VCaP (cell line): ENCODE measurements around the gene CFAP45.

Experiments used
- H3K27ac ChIP-seq: fragments of 450-650 bp; 2 replicates; pipeline ENCODE4 v1.5.1; 2017
- TF ChIP-seq, protein P1 (sequence below): fragments of 450-650 bp; conservative IDR thresholded peaks from 2 replicates; pipeline ENCODE4 v1.5.1; 2017; ENCODE audit warnings: mild to moderate bottlenecking, moderate library complexity

CFAP45 gene

DNA sequence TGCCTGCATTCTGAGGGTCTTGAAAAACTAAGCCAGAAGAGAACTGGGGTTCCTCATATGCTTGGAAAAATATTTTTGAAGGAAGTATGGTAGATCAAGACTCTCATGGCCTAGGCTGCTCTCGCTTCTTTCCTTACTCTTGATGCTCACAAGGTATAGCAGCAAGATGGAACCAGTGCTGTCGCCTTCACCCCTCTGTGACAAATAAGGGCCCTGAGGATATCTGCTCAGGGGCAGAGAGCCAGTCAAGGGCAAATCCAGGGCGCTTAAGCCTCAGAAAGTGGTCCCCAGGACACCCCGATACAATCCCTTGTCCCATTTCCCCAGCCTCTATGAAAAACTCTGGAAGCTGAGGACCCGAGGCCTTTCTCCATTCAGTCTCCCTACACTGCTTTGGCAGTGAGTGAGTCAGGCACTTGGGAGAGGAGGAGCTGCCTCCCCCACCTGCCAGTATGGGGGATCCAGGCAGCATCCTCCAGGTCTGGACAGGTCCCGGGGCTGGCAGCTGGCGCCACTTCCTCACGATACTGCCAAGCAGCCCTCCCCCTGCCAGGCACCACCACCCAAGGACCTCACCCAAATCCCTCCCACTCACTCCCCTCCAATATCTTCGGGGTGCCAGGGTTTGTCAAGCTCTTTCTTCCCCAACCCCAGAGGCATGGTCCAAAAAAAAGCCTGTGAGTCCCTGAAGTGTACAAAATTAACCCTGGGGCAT is 44.1 kb upstream of the CFAP45 start:
- TF ChIP-seq, protein P1, sequence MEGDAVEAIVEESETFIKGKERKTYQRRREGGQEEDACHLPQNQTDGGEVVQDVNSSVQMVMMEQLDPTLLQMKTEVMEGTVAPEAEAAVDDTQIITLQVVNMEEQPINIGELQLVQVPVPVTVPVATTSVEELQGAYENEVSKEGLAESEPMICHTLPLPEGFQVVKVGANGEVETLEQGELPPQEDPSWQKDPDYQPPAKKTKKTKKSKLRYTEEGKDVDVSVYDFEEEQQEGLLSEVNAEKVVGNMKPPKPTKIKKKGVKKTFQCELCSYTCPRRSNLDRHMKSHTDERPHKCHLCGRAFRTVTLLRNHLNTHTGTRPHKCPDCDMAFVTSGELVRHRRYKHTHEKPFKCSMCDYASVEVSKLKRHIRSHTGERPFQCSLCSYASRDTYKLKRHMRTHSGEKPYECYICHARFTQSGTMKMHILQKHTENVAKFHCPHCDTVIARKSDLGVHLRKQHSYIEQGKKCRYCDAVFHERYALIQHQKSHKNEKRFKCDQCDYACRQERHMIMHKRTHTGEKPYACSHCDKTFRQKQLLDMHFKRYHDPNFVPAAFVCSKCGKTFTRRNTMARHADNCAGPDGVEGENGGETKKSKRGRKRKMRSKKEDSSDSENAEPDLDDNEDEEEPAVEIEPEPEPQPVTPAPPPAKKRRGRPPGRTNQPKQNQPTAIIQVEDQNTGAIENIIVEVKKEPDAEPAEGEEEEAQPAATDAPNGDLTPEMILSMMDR, result no peak
- peak overlapping the region; percentile 92; the same call in 1 of the 2 replicates for H3K27ac ChIP-seq

DNA sequence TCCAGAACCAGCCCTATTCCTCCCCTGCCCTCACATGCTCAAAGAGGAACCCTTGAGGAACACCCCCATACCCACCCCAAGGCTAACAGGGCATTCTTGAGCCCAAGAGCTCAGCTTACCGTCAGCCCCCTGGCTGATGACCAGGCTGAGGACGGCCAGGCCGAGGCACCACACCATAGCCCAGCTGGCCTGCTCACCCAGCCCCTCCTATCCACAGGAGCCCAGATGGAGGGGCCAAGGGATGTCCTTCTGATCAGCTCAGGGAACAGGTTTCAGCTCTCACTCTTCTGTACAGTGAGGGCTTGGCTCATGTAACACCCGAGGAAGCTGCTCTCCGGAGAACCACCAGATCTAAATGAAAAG is 43.3 kb upstream of the CFAP45 start:
- H3K27ac ChIP-seq, result no peak overlapping the region
- TF ChIP-seq, protein P1, result no peak

DNA sequence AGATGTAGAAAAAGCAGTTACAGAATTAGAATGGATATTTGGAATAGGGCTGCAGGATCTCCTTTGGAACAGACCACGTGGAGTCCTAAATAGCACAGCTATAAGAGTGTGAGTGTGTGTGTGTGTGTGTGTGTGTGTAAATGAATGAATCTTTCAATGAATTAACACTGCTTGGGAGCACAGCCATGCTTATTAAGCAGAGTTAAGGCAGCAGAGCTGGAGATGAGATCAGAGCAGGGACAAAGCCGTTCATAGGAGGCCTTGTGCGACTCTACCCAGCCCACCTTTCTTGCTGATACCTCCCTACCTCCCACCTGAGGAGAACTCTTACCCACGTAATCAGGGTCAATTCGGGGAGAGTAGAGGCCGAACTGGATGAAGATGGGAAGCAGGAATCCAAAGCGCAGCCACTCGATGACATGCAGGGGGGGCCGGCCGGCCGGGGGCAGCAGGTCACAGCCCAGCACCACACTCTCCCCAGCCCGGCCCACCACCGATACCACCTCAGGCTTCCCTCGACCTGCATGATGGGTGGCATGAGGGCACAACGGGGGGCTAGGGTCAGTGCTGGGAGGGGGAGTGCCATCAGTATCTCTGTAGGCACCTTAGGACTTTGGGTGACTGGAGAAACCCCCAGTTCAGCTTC is 42.8 kb upstream of the CFAP45 start:
- H3K27ac ChIP-seq, result no peak overlapping the region
- TF ChIP-seq, protein P1, result no peak

DNA sequence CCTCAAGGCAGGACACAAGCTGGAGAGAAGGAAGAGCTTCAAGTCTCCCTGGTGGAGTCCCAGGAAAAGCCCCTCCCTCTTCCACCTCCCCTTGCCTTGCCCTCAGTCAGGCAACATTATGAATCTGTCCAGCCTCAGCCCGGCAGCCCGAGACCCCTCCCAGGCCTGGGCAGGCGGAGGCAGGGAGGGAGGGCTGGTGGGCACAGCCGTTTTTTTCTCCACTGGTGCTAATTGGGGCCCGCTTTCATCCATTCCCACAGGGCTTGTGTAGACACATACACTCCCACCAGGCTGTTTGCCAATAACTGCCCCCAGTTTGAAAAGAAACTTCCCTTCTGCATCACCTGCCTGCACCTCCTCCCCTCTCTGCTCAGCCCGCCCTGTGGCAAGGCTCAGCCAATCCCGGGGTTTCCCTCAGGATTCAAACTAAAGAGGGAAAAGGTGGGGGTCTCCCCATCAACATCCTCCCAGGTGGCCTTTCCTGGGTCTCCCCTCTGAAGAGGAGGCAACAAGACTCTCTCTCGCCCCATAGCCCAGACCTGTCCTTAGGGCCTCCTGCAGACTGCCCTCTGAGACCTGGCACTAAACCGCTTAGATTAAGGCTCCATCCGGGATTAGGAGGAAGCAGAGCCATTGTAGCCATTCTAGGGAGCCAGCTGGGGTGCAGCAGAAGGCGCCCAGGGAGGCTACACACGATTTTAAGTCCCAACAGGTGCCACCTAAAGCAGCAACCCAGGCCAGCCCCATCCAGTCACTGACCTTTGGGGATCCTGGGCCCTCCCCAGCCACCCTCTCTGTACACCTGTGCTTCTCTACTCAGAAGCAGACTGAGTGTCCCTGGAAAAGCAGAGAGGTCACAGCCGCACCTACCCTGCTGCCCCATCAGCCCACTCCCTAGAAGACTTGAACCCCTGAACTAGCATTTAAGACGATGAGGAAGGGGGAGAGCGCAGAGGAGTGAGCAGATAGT is 41.9 kb upstream of the CFAP45 start:
- TF ChIP-seq, protein P1, result no peak
- H3K27ac ChIP-seq, result no peak overlapping the region

DNA sequence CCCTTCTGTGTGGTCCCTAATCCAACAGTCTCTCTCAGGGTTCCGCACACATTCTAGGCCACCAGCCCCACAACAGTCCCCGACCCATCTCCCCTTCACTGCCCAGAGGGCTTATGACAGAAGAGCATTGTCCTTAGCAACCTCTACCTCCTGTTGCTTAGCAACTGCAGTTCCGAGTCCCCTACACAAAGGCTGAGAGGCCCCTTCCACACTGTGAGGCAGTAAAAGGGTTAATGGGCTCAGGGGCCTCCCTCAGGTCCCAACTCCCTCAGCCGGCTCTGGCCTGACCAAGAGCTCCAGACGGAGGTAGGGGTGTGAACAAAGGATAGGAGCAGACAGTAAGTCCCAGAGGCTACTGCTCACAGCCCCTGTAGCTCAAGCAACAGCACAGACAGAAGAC is 41.2 kb upstream of the CFAP45 start:
- TF ChIP-seq, protein P1, result no peak
- H3K27ac ChIP-seq, result no peak overlapping the region

DNA sequence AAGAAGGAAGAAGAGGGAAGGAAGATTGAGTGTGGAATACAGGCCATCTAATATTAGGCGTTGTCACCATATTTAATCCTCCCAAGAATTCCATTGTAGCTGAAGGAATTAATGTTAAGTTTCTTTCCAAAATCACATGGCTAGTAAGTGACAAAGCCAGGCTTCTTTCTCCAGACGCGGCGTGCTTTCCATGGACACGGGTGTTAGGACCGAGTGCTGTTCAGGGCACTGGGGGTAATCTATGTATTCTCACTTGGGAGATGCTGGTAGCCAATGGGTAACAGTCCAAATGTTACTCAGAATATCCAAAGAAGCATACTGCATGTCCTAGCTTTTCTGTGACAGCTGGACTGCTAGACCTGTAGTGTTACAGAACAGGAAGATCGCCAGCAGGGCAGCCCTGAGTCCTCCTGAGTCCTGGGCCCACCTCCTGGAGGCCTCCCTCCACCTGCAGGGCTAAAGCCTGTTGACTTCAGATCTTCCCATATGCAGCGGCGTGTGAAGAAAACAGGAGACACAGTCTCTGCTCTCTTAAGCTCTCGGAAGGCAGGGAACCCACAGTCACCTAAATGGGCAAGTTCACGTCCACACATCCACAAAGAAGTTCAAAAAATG is 40.1 kb upstream of the CFAP45 start:
- TF ChIP-seq, protein P1, result no peak
- no peak overlapping the region for H3K27ac ChIP-seq

DNA sequence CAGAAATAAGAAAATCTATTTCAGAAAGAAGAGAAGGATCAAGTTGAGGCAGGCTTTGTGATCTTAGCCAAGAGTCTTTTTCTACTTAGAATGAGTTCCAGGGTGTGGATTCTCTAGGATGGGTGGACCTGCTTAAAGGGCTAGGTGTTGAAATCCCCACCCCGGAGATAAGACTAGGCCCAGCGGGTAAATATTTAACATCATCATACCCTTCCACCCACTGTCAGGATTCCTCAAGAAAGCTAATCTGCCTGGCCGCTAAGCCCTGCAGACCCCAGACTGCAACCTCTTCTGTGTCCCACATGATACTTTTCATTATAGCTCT is 39.7 kb upstream of the CFAP45 start:
- no peak overlapping the region for H3K27ac ChIP-seq
- TF ChIP-seq, protein P1, result no peak
